ENCODE data around the gene EIF3CL. TPM values are rescaled to one million over a fixed set of nuclear protein-coding genes. Genes with fewer than 3 reads are reported as not detected.
"Not testable (repeated sequence)": the region's sequence is repeated elsewhere in the genome, so short reads cannot be mapped to it uniquely, and the experiment has no call there.

Gene EIF3CL
- total and polyA plus RNA-seq, 2 donors (not counting 1 experiment from before 2014, with no cell fraction given) = 45.6 to 67.4 TPM

GRCh38 chr16:28332632-28333031 lies 71.0 kb downstream of the EIF3CL start:
- H3K27me3 ChIP-seq (ENCODE audit: control insufficient read depth, insufficient read depth, low read length); H2AFZ ChIP-seq (ENCODE audit: low read length); H3K4me2 ChIP-seq (ENCODE audit: extremely low read depth, insufficient read depth, low read length); DNase-seq (ENCODE audit: low read depth in 2 of 2); H3K27ac ChIP-seq (ENCODE audit: insufficient read depth, low read length); H3K4me1 ChIP-seq (ENCODE audit: control insufficient read depth, extremely low read depth, insufficient read depth, low read length); H3K36me3 ChIP-seq (ENCODE audit: control insufficient read depth, insufficient read depth, low read length); H3K4me3 ChIP-seq (replicated peaks in 1 of 4; ENCODE audit: control extremely low read depth in 1 of 4, insufficient read depth in 1 of 4, low read depth in 3 of 4, low read length in 4 of 4); H4K20me1 ChIP-seq (ENCODE audit: control insufficient read depth, extremely low read depth, insufficient read depth, low read length); H3K9ac ChIP-seq (ENCODE audit: insufficient read depth, low read length); H3K79me2 ChIP-seq (ENCODE audit: control insufficient read depth, insufficient read depth, low read length); H3K9me3 ChIP-seq (ENCODE audit: control insufficient read depth, insufficient read depth, low read depth, low read length): not testable (repeated sequence)

GRCh38 chr16:28330981-28331380 lies 72.7 kb downstream of the EIF3CL start:
- H3K79me2 ChIP-seq (ENCODE audit: control insufficient read depth, insufficient read depth, low read length); H3K4me3 ChIP-seq (replicated peaks in 1 of 4; ENCODE audit: control extremely low read depth in 1 of 4, insufficient read depth in 1 of 4, low read depth in 3 of 4, low read length in 4 of 4); H3K36me3 ChIP-seq (ENCODE audit: control insufficient read depth, insufficient read depth, low read length); H2AFZ ChIP-seq (ENCODE audit: low read length); H3K4me2 ChIP-seq (ENCODE audit: extremely low read depth, insufficient read depth, low read length); DNase-seq (ENCODE audit: low read depth in 2 of 2); H4K20me1 ChIP-seq (ENCODE audit: control insufficient read depth, extremely low read depth, insufficient read depth, low read length); H3K27ac ChIP-seq (ENCODE audit: insufficient read depth, low read length); H3K4me1 ChIP-seq (ENCODE audit: control insufficient read depth, extremely low read depth, insufficient read depth, low read length); H3K27me3 ChIP-seq (ENCODE audit: control insufficient read depth, insufficient read depth, low read length); H3K9me3 ChIP-seq (ENCODE audit: control insufficient read depth, insufficient read depth, low read depth, low read length); H3K9ac ChIP-seq (ENCODE audit: insufficient read depth, low read length): not testable (repeated sequence)

DNA sequence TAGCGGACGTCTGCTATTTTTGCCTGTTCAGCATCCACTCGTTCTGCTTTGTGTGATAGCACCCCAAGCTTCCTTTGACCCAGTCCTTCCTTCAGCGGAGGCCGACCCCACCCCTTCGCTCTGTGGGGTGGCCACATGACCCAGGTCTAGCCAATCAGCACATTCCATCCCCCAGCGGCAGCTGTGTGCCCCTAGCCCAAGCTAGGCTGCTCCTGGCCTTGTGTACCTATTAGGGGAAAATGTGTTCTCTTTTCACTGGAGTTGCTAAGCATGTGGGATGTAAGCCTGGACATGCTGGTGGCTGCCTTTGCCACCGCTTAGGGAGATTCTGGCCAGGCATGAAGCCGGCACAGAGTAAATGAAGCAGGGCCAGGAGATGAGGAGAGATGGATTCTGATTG lies 73.4 kb downstream of the EIF3CL start:
- not testable (repeated sequence) for H3K79me2 ChIP-seq (ENCODE audit: control insufficient read depth, insufficient read depth, low read length); H4K20me1 ChIP-seq (ENCODE audit: control insufficient read depth, extremely low read depth, insufficient read depth, low read length); H3K9ac ChIP-seq (ENCODE audit: insufficient read depth, low read length); DNase-seq (ENCODE audit: low read depth in 2 of 2); H3K27ac ChIP-seq (ENCODE audit: insufficient read depth, low read length); H3K4me2 ChIP-seq (ENCODE audit: extremely low read depth, insufficient read depth, low read length); H3K4me3 ChIP-seq (replicated peaks in 1 of 4; ENCODE audit: control extremely low read depth in 1 of 4, insufficient read depth in 1 of 4, low read depth in 3 of 4, low read length in 4 of 4); H2AFZ ChIP-seq (ENCODE audit: low read length); H3K9me3 ChIP-seq (ENCODE audit: control insufficient read depth, insufficient read depth, low read depth, low read length); H3K36me3 ChIP-seq (ENCODE audit: control insufficient read depth, insufficient read depth, low read length); H3K27me3 ChIP-seq (ENCODE audit: control insufficient read depth, insufficient read depth, low read length); H3K4me1 ChIP-seq (ENCODE audit: control insufficient read depth, extremely low read depth, insufficient read depth, low read length)

Other genes with a start within 250 kb of the EIF3CL start
- gene XPO6, start 191.9 kb downstream of the EIF3CL start, total RNA-seq = 63.9 and 134 TPM in 2 replicates
- 162 and 185 TPM in 2 replicates for gene XPO6, start 191.9 kb downstream of the EIF3CL start, polyA plus RNA-seq
- gene SBK1, start 111.3 kb downstream of the EIF3CL start, total RNA-seq = under 0.01 TPM in 2 replicates
- gene SBK1, start 111.3 kb downstream of the EIF3CL start, polyA plus RNA-seq = 0.01 TPM in 1 of 2 replicates, not detected in the other
- 0.66 TPM in 1 of 2 replicates, not detected in the other for gene NPIPB6, start 40.3 kb downstream of the EIF3CL start, total RNA-seq
- 0.05 and 0.23 TPM in 2 replicates for gene NPIPB6, start 40.3 kb downstream of the EIF3CL start, polyA plus RNA-seq
- not detected in 2 replicates for gene NPIPB7, start 68.5 kb upstream of the EIF3CL start, total RNA-seq
- gene NPIPB7, start 68.5 kb upstream of the EIF3CL start, polyA plus RNA-seq = not detected in 2 replicates
- 19.3 and 23.3 TPM in 2 replicates for gene CLN3, start 88.2 kb upstream of the EIF3CL start, total RNA-seq
- gene CLN3, start 88.2 kb upstream of the EIF3CL start, polyA plus RNA-seq = 19.5 and 25.4 TPM in 2 replicates
- under 0.01 TPM in 1 of 2 replicates, not detected in the other for gene APOBR, start 90.8 kb upstream of the EIF3CL start, total RNA-seq
- gene APOBR, start 90.8 kb upstream of the EIF3CL start, polyA plus RNA-seq = not detected in 2 replicates
- not detected in 2 replicates for gene IL27, start 103.0 kb upstream of the EIF3CL start, total RNA-seq
- not detected in 2 replicates for gene IL27, start 103.0 kb upstream of the EIF3CL start, polyA plus RNA-seq
- gene NUPR1, start 135.1 kb upstream of the EIF3CL start, total RNA-seq = 59.3 and 87.0 TPM in 2 replicates
- 22.2 and 38.0 TPM in 2 replicates for gene NUPR1, start 135.1 kb upstream of the EIF3CL start, polyA plus RNA-seq
- 6.9 and 12.8 TPM in 2 replicates for gene SGF29, start 150.1 kb upstream of the EIF3CL start, total RNA-seq
- 1.6 and 2.5 TPM in 2 replicates for gene SGF29, start 150.1 kb upstream of the EIF3CL start, polyA plus RNA-seq
- 0.17 and 0.26 TPM in 2 replicates for gene SULT1A2, start 193.2 kb upstream of the EIF3CL start, total RNA-seq
- not detected in 2 replicates for gene SULT1A2, start 193.2 kb upstream of the EIF3CL start, polyA plus RNA-seq
- gene SULT1A1, start 206.2 kb upstream of the EIF3CL start, total RNA-seq = 1.3 and 3.6 TPM in 2 replicates
- 0.50 and 1.7 TPM in 2 replicates for gene SULT1A1, start 206.2 kb upstream of the EIF3CL start, polyA plus RNA-seq
- 0.17 TPM in 1 of 2 replicates, not detected in the other for gene NPIPB8, start 234.2 kb upstream of the EIF3CL start, total RNA-seq
- not detected in 2 replicates for gene NPIPB8, start 234.2 kb upstream of the EIF3CL start, polyA plus RNA-seq

Data from fibroblast of lung (primary cell).